Activated CD4-positive, alpha-beta T cell treated with anti-CD3 and anti-CD28 coated beads, Interleukin-2, Interleukin-6, amounts not matched to agents 100 ng/mL and 50 ng/mL, durations not matched to agents 16 hours and 8 hours (primary cell): ENCODE results near the gene ADAMTSL3.
A peak's percentile ranks its signal among the peaks of the same experiment; 100 is the strongest.

Experiments used
- DNase-seq: peaks from one replicate; pipeline ENCODE4 v3.0.0-alpha.2; 2020

The ADAMTSL3 gene

GRCh38 chr15:83842281-83842680 is 188.4 kb downstream of the ADAMTSL3 start:
- no peak for DNase-seq

GRCh38 chr15:83843471-83843871 is 189.5 kb downstream of the ADAMTSL3 start:
- DNase-seq = no peak

- no peak for DNase-seq
Measured at GRCh38 chr15:83844742-83845141, 190.8 kb downstream of the ADAMTSL3 start.

- no peak for DNase-seq
Measured at GRCh38 chr15:83845230-83845629, 191.3 kb downstream of the ADAMTSL3 start.

GRCh38 chr15:83846847-83847246 is 192.9 kb downstream of the ADAMTSL3 start:
- DNase-seq = no peak

GRCh38 chr15:83848315-83849050 is 194.6 kb downstream of the ADAMTSL3 start:
- DNase-seq = no peak

- no peak for DNase-seq
Measured at GRCh38 chr15:83850015-83850414, 196.1 kb downstream of the ADAMTSL3 start.

GRCh38 chr15:83850501-83851245 is 196.8 kb downstream of the ADAMTSL3 start:
- DNase-seq = no peak

- DNase-seq = no peak
Measured at GRCh38 chr15:83853232-83853631, 199.3 kb downstream of the ADAMTSL3 start.

GRCh38 chr15:83854321-83854720 is 200.4 kb downstream of the ADAMTSL3 start:
- peak; percentile 25 for DNase-seq

- DNase-seq = no peak
Measured at GRCh38 chr15:83854950-83855707, 201.2 kb downstream of the ADAMTSL3 start.

GRCh38 chr15:83855956-83856355 is 202.0 kb downstream of the ADAMTSL3 start:
- no peak for DNase-seq

GRCh38 chr15:83858820-83859505 is 205.0 kb downstream of the ADAMTSL3 start:
- no peak for DNase-seq

- DNase-seq = no peak
Measured at GRCh38 chr15:83866692-83867091, 212.8 kb downstream of the ADAMTSL3 start.

- no peak for DNase-seq
Measured at GRCh38 chr15:83869341-83869740, 215.4 kb downstream of the ADAMTSL3 start.

- DNase-seq = peak; percentile 16
Measured at GRCh38 chr15:83871808-83872559, 218.1 kb downstream of the ADAMTSL3 start.

- DNase-seq = no peak
Measured at GRCh38 chr15:83873966-83874365, 220.0 kb downstream of the ADAMTSL3 start.

- DNase-seq = no peak
Measured at GRCh38 chr15:83880529-83880928, 226.6 kb downstream of the ADAMTSL3 start.

GRCh38 chr15:83881156-83881555 is 227.2 kb downstream of the ADAMTSL3 start:
- DNase-seq = no peak

- DNase-seq = no peak
Measured at GRCh38 chr15:83886321-83886720, 232.4 kb downstream of the ADAMTSL3 start.

GRCh38 chr15:83887404-83887803 is 233.5 kb downstream of the ADAMTSL3 start:
- no peak for DNase-seq

GRCh38 chr15:83887961-83888360 is 234.0 kb downstream of the ADAMTSL3 start:
- DNase-seq = no peak
